ACC112 (cell line): ENCODE data around the gene CCR5AS.

ENCODE experiments used
- H2AFZ ChIP-seq: fragments of 200-600 bp; sonication (generic); one replicate; pipeline ENCODE4 v1.6.0; 2017; ENCODE audit warnings: antibody characterized with exemption, low read length; ENCODE audit not compliant: unreplicated experiment
- H3K27ac ChIP-seq: fragments of 200-600 bp; sonication (generic); 2 replicates; pipeline ENCODE4 v1.5.1; 2014; ENCODE audit warnings: low read depth, mild to moderate bottlenecking, antibody characterized with exemption, low read length, moderate library complexity
- H3K27me3 ChIP-seq: fragments of 200-600 bp; sonication (generic); 2 replicates; pipeline ENCODE4 v1.6.1; 2014; ENCODE audit warnings: mild to moderate bottlenecking, antibody characterized with exemption, low read length, moderate library complexity, mixed read lengths; ENCODE audit not compliant: insufficient read depth
- H3K36me3 ChIP-seq: fragments of 200-600 bp; sonication (generic); 2 replicates; pipeline ENCODE4 v1.6.1; 2016; ENCODE audit warnings: mild to moderate bottlenecking, antibody characterized with exemption, low read length, moderate library complexity, mixed read lengths; ENCODE audit not compliant: insufficient read depth
- H3K4me1 ChIP-seq: fragments of 200-600 bp; sonication (generic); one replicate; pipeline ENCODE4 v1.6.1; 2016; ENCODE audit warnings: low read length, mixed read lengths; ENCODE audit not compliant: insufficient read depth, unreplicated experiment, control insufficient read depth
- H3K4me3 ChIP-seq: fragments of 200-600 bp; sonication (generic); 2 replicates; pipeline ENCODE4 v1.5.1; 2014; ENCODE audit warnings: mild to moderate bottlenecking, low read depth, low read length
- H3K79me2 ChIP-seq: fragments of 200-600 bp; sonication (generic); one replicate; pipeline ENCODE4 v1.6.0; 2016; ENCODE audit warnings: low read length; ENCODE audit not compliant: control insufficient read depth, unreplicated experiment, insufficient read depth

CCR5AS gene

GRCh38 chr3:46401579-46401978 lies 5.3 kb downstream of the CCR5AS start:
- H3K4me3 ChIP-seq: no peak overlapping the region
- no peak overlapping the region for H2AFZ ChIP-seq
- H3K27me3 ChIP-seq: peaks cover 2% of the 10 kb centered on the region; the same call in 1 of the 2 replicates
- H3K27ac ChIP-seq: no peak overlapping the region
- H3K36me3 ChIP-seq: no peaks in the 10 kb centered on the region
- H3K4me1 ChIP-seq: peaks cover 26% of the 10 kb centered on the region
- no peaks in the 10 kb centered on the region for H3K79me2 ChIP-seq

GRCh38 chr3:46400846-46401245 lies 6.0 kb downstream of the CCR5AS start:
- Histone ChIP-seq H3K36me3 (no peaks in the 10 kb centered on the region), H3K27ac (no peak overlapping the region), H2AFZ (no peak overlapping the region), H3K4me1 (peaks cover 21% of the 10 kb centered on the region), H3K27me3 (peaks cover 2% of the 10 kb centered on the region; the same call in 1 of the 2 replicates), H3K4me3 (no peak overlapping the region), H3K79me2 (no peaks in the 10 kb centered on the region)

- Histone ChIP-seq H3K4me1 (peaks cover 14% of the 10 kb centered on the region), H3K27ac (no peak overlapping the region), H3K27me3 (peaks cover 2% of the 10 kb centered on the region; the same call in 1 of the 2 replicates)
Observed at GRCh38 chr3:46400000-46400734, 6.7 kb downstream of the CCR5AS start.

GRCh38 chr3:46399557-46399956 lies 7.3 kb downstream of the CCR5AS start:
- Histone ChIP-seq H3K27me3 (peaks cover 3% of the 10 kb centered on the region; the same call in 1 of the 2 replicates), H3K4me3 (no peak overlapping the region), H3K4me1 (peaks cover 14% of the 10 kb centered on the region), H3K79me2 (no peaks in the 10 kb centered on the region), H3K27ac (no peak overlapping the region), H2AFZ (no peak overlapping the region), H3K36me3 (no peaks in the 10 kb centered on the region)

More at GRCh38 chr3:46400000-46400734, 6.7 kb downstream of the CCR5AS start:
- H2AFZ ChIP-seq: no peak overlapping the region
- H3K4me3 ChIP-seq: no peak overlapping the region
- H3K79me2 ChIP-seq: no peaks in the 10 kb centered on the region
- H3K36me3 ChIP-seq: no peaks in the 10 kb centered on the region

- no peak overlapping the region for H3K27ac ChIP-seq
- no peaks in the 10 kb centered on the region for H3K36me3 ChIP-seq
- H2AFZ ChIP-seq: no peak overlapping the region
- H3K27me3 ChIP-seq: 0 out of 2 replicates have a peak, but pooled peaks cover 6% of the 10 kb centered on the region
- no peak overlapping the region for H3K4me3 ChIP-seq
- H3K4me1 ChIP-seq: peaks cover 14% of the 10 kb centered on the region
- H3K79me2 ChIP-seq: no peaks in the 10 kb centered on the region
Observed at GRCh38 chr3:46399098-46399497, 7.8 kb downstream of the CCR5AS start.

- Histone ChIP-seq H2AFZ (no peak overlapping the region), H3K27ac (no peak overlapping the region), H3K79me2 (no peaks in the 10 kb centered on the region), H3K4me1 (peaks cover 14% of the 10 kb centered on the region), H3K4me3 (no peak overlapping the region), H3K36me3 (no peaks in the 10 kb centered on the region), H3K27me3 (0 out of 2 replicates have a peak, but pooled peaks cover 6% of the 10 kb centered on the region)
Observed at GRCh38 chr3:46398186-46398955, 8.5 kb downstream of the CCR5AS start.

GRCh38 chr3:46397111-46397510 lies 9.8 kb downstream of the CCR5AS start:
- Histone ChIP-seq H3K27me3 (0 out of 2 replicates have a peak, but pooled peaks cover 6% of the 10 kb centered on the region), H3K79me2 (no peaks in the 10 kb centered on the region), H3K4me3 (no peak overlapping the region), H2AFZ (no peak overlapping the region), H3K4me1 (peaks cover 14% of the 10 kb centered on the region), H3K27ac (no peak overlapping the region), H3K36me3 (no peaks in the 10 kb centered on the region)

- Histone ChIP-seq H3K4me1 (peaks cover 14% of the 10 kb centered on the region), H3K27me3 (0 out of 2 replicates have a peak, but pooled peaks cover 6% of the 10 kb centered on the region), H3K36me3 (no peaks in the 10 kb centered on the region), H3K27ac (no peak overlapping the region), H3K79me2 (no peaks in the 10 kb centered on the region), H3K4me3 (no peak overlapping the region), H2AFZ (no peak overlapping the region)
Observed at GRCh38 chr3:46395766-46396530, 10.9 kb downstream of the CCR5AS start.

- H3K79me2 ChIP-seq: no peaks in the 10 kb centered on the region
- H3K4me1 ChIP-seq: peaks cover 14% of the 10 kb centered on the region
- no peak overlapping the region for H2AFZ ChIP-seq
- H3K27me3 ChIP-seq: 0 out of 2 replicates have a peak, but pooled peaks cover 6% of the 10 kb centered on the region
- no peak overlapping the region for H3K4me3 ChIP-seq
- no peaks in the 10 kb centered on the region for H3K36me3 ChIP-seq
- no peak overlapping the region for H3K27ac ChIP-seq
Observed at GRCh38 chr3:46395210-46395661, 11.6 kb downstream of the CCR5AS start.
